Activated T-cell treated with anti-CD3 and anti-CD28 coated beads, Interleukin-2, amount 50 U/mL, for 48 hours (primary cell): Measurements from ENCODE around the gene MYMX.

ENCODE experiments used
- DNase-seq, 2 experiments: peaks; one replicate each; pipeline ENCODE4 v3.0.0-alpha.2; 2020

Gene MYMX

DNA sequence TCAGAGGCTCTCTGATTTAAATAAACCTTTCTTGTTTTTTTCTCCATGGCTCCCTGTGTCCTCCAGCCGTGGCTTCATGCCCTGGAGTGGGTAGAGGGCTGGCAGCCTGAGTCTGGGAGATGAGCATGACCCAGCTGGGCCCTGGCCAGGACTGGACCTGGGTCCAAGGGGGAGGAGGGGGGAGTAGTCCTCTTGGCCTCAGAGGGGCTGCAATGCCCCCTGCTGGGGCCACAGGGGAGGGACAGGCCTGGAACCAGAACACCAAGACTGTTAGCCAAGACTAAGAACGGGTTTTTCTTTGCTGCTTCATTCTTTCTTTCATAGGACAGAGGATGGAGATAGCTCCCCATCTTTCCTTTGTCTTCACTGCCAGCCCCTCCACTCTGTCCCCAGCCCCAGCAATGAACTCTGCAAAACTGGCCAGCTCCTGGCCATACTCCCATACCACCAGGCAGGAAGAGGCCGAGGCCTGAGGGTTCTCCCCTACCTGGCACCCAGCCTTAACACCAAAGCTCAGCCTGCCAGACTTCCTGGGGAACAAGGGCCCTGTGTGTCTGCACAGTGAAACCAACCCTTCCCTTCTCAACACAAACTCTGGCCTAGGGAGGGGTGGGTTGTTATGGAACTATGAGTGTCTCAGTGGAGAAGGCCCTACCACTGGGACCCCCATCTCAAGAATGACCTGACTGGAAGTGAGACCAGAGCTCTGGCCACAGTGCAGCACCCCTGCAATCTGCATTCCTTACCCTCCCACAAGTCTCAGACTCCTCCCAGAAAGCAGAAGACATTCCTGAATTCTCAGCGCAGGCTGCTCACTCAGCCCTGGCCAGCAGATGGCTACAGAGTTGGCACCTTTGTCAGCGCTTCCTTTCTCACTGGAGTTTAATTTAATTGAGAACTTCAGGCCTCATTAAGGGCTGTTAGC lies 17.6 kb downstream of the MYMX start:
- peak in 1 of 2 experiments; percentile 43 for DNase-seq

DNA sequence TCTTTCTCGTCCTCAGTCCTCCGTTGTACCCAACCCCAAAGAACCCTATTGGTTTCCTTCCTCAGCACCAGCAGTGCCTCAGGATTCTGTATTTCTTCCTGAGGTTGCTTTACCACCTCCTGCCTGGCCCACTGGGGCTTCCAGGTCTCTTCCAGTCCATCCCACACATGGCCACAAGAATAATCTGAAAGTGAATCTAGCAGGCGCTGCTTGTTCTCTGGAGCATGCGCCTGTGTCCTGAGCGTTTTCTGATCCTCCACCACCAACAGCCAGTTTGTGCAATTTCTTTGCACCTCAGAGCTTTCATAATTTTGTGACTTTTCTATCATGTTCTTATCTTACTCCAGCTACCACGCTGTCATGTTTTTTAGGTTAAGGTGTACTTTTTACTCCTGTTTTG lies 18.5 kb downstream of the MYMX start:
- DNase-seq, result no peak

DNA sequence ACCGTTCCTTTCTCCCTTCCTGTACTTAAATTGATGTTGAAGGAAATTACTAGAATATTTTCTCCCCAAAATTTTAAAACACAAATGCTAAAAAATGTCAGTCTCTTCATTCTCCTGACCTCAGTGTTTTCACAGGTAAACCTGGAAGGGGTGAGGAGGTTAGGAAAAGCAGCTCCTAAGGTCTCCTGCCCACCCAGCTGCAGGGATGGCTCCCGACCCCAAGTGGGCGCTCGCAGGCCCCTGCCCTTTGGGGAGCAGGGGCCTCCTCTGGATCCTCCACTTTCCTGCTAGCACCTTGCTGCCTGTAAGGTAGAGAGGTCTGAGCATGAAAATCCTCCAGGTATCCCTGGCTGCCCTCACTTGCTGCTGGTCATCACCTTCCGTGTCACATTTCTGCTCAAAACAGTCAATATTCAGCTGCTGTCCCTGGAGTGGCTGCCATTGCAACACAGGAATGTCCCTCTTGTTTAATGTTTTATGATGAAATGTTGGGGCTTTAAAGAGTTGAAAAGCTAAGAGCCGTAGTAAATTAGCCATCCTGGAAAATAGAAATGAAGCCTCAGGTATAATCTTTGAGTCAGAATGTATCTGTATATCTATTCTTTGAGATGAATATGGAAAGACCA lies 19.3 kb downstream of the MYMX start:
- DNase-seq, result no peak

DNA sequence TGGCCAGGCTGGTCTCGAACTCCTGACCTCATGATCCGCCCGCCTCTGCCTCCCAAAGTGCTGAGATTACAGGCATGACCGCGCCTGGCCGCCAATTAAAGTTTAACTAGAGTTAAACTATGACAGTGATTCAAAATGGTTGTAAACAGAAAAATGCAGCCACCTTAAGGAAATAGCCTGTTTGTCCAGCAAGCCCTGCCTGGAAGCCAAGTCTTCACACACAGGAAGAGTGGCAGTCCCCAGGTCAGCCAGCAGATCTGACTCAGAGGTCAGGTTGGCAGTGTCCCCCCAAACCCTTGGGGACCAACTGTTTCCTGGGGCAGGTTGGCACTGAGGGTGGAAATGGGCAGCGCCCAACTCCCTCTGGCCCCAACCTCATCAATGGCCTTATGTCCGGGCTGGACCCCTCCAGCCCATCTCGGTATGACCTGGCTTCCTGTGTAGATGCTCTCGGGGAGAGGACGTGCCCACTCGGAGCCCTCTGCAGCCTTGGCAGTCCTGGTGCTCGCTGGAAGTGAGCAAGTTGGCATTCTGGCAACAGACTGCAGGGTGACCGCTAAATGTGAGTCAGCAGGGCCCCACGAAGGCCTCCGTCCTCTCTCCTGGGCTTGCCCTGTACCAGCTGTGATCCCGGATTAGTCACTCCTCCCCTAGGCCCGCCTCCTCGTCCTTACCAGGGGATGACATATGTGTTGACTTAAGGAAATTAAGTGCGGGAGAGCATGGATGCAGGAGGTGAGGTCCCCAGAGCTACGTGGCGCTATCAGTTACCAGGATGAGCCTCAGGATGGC lies 20.5 kb downstream of the MYMX start:
- DNase-seq, result peak; percentile 83 to 84

DNA sequence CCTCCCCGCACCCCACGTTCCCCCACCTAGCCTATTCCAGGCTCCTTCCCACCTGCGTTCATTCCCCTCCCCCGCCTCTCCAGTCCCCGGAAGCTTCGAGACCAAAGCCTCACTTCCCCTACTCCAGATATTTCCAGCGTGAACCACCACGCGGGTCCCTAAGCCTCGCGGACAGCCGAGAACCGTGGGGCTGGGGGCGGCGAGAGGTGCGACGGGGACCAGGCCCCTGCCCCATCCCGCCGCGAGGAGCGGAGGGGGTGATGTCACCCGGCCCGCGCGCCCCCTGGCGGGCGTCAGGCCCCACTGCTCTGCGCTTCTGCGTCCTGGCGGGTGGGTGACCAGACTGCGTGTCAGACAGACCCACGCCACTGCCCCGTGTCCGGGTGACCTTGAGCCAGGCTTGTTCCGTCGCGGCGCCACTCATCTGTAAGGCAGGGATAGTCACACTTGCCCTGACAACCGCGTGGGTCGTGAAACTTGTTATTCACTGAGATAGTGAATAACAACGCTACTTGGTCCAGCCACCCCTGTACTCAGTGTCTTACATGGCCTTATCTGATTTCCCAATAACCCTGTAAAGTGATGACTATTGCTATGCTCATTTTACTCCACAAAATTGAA lies 21.2 kb downstream of the MYMX start:
- peak; percentile 88 to 89 for DNase-seq

DNA sequence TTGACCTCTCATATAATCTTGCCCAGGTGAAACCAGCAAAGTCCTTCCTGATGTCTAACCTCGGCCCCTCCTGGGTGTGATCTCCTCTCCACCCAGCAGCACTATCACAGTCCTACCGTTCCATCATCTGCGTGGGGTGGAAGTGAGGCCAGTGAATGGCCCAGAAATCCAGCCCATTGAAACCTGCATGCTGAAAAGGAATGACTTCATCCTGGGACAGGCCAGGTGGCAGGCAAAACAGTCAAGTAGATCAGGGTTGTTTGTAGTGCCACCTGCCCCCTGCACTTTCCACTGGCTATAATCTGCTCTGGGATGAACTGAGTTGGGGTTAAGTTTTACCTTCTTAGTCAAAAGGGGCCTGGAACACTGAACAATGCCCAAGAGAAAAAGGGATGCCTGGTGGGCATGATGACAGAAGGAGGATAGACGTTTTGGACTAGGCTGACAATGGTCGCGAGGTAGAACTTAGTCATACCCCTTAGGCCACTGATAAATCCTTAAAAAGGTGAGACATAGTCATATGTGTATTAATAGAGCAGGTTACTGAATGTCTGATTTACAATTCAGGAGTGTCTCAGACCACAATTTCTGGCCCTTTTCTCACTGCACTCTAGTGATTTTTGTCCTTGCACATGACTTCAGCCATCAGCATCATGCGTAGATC lies 22.1 kb downstream of the MYMX start:
- DNase-seq, result no peak

DNA sequence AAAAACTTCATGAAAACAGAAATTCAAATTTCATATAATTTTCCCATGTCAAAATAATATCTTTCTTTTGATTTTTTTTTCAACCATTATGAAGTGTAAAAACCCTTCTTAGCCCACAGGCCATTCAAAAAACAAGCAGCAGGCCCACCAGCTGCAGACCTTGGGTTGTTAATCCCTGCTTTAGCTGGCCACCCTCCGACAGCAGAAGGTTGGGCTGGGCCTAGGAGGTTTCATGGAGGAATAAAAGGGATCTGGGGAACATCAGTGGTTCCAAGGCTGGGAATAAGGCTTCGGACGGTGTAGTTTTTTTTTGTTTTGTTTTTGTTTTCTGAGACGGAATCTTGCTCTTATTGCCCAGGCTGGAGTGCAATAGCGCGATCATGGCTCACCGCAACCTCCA lies 26.6 kb downstream of the MYMX start:
- DNase-seq, result no peak

DNA sequence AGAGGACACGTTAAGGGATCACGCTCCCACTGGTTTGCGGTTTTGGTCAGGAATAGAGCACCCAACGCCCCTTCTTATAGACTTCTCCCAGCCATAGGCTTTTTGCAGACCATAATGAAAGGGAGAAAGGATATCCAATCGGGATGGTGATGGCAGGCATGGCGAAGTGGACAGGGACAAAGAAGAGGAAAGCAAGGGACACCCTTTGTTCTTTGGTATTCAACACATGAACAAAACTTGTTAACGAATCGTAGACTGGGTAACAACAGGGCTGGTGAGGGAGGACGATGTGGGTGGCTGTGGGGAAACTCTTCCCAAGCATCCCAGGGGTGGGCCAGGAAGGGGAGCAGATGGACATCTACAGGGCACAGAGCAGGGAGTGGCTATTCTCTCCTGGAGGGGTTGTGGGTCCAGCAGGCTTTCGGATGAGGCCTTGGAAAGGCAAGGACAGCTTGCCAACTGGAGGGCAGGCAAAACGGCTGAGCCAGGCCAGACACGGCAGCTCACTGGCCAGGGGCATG lies 28.7 kb downstream of the MYMX start:
- no peak for DNase-seq

DNA sequence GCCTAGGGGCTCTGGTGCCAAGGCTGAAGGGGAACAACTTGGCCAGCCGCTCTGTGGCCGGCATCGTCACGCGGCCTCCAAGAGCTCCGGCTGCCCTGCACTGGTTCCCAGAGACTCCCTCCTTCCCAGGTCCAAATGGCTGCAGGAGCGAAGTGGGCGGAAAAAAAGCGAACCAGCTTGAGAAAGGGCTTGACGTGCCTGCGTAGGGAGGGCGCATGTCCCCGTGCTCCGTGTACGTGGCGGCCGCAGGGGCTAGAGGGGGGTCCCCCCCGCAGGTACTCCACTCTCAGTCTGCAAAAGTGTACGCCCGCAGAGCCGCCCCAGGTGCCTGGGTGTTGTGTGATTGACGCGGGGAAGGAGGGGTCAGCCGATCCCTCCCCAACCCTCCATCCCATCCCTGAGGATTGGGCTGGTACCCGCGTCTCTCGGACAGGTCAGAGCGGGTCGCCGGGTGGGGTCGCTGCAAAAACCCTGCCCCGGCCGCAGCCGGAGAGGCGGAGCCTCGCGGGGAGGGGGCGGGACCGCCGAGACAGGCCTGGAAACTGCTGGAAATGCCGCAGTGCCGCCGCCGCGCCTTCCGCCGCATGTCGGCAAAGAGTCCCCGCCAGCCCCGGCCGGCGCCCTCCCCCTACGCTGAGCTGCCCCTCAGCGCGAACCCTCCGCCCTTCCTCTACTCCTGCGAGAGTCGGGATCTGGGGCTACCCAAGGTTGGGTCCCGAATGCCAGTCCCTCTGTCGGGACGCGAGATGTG lies 29.4 kb downstream of the MYMX start:
- DNase-seq, result peak; percentile 91 to 94

DNA sequence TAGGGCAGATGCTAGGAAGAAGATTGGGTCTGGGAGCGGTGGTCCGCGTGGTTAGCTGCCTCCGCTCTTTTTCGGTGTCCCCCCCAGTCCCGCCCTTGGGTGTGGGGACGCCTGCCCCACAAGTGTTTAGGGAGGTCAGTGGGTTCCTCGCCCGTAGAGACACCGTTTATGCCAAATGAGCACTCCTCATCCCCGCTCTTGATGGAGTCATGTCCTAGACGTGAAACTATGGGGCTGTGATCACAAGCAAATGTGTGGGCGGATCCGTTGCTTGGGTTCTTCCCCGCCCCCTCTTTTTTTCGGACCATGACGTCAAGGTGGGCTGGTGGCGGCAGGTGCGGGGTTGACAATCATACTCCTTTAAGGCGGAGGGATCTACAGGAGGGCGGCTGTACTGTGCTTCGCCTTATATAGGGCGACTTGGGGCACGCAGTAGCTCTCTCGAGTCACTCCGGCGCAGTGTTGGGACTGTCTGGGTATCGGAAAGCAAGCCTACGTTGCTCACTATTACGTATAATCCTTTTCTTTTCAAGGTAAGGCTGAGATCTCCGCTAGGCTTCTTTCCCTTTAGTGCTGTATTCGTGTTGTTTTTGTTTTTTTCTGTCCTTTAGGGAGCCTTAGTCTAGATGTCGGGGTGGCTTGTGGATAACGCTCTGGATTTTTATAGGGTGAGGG lies 30.1 kb downstream of the MYMX start, which contains the start of gene HSP90AB1:
HSP90AB1 (plus strand) TSS at position 439 of the 675 bp plus-strand sequence. CDS start 1,529 bp downstream, outside the sequence.
- peak; percentile 97 to 98 for DNase-seq

DNA sequence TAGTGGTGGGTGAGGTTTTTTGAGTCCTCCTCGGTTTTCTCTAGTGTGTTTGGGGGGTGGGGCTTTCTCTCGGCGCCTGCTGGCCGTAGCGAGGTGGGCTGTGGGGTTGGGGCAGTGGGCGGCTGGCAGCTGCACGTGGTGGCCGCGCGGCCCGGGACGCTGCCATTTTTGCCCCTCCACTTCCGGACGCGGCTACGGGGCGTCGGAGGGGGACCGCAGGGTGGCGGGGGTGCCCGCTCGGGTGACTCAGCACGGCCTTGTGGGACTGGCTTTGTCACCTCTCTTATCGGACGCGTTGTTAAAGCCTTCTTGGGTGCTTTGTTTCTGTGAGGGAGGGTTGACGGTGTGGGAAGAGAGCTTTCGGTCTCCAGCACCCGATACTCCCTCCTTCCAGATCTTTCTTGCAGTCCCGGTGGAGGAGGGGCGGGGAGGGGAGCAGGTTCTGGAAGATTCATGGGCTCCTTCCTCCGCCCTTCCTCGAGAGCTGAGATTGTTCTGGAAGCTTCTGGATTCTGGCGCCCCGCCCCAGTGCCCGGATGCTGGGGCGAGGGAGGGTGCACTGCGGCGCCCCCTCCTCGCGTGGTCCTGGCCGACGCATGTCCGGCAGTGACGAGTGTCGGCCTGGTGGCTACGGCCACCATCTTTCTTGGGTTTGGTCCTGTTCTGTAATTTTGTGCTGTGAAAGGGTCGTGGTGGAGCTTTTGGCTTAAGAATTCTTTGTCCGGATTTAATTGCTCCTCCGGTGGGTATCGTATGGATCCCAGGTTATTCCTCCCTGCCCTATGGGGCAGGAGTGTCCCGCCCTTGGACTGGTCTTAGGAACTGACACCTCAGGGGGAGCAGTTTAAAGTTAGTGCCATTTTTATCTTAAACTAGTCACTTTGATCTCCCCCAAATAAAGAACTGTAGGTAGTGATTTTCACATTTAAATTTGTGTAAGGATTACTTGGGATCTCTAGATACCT lies 30.9 kb downstream of the MYMX start:
- DNase-seq, result peak; percentile 87 to 90

DNA sequence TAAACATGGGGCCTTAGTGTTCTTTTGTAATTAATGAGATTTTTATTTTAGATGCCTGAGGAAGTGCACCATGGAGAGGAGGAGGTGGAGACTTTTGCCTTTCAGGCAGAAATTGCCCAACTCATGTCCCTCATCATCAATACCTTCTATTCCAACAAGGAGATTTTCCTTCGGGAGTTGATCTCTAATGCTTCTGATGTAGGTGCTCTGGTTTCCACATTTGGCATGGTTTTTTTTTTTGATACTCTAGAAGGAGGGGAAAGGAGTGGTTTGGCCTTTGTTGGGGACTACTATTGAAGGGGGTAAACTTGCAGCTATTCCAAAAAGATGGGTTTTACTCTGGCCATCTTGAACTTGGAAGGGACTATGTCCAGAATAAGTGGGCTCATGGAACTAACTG lies 31.9 kb downstream of the MYMX start:
- DNase-seq, result no peak

DNA sequence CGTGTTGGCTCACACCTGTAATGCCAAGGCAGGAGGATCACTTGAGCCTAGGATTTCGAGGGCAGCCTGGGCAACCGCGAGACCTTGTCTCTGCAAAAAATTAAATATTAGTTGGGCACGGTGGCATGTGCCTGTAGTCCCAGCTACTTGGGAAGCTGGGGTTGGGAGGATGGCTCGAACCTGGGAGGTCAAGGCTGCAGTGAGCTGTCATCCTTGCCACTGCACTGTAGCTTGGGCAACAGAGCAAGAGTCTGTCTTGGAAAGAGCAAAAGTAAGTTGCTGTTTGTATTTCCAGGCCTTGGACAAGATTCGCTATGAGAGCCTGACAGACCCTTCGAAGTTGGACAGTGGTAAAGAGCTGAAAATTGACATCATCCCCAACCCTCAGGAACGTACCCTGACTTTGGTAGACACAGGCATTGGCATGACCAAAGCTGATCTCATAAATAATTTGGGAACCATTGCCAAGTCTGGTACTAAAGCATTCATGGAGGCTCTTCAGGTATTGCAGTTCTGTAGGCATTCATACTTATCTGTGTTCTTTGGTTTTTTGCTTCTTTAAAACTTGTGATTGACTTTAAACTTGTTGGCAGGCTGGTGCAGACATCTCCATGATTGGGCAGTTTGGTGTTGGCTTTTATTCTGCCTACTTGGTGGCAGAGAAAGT lies 32.5 kb downstream of the MYMX start:
- no peak for DNase-seq

DNA sequence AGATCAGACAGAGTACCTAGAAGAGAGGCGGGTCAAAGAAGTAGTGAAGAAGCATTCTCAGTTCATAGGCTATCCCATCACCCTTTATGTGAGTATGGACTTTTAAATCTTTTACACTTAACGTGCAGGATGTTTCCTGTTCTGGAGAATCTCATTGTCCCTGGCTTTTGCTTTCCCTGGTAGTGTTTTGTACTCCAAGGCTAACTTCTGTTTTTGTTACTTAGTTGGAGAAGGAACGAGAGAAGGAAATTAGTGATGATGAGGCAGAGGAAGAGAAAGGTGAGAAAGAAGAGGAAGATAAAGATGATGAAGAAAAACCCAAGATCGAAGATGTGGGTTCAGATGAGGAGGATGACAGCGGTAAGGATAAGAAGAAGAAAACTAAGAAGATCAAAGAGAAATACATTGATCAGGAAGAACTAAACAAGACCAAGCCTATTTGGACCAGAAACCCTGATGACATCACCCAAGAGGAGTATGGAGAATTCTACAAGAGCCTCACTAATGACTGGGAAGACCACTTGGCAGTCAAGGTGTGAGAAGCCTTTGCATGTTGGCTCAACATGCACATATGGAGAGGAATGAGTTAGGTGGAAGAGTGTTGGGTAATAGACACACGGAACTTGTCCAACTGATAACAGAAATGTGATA lies 33.5 kb downstream of the MYMX start:
- DNase-seq, result no peak

DNA sequence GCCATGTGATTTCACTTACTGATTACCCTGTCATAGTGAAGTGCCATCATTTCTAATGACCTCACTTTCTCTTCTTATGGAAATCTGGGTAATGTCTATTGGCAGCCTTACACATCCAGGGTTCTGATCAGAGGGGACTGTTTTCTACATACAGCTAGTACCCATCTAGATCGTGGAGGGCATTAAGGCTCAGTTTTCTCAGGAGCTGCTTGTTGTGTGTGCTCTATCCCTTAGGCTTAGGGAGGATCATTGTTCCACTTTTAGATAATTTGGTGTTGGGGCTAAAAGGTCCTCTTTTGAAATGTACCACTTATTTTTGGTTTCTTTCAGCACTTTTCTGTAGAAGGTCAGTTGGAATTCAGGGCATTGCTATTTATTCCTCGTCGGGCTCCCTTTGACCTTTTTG lies 34.0 kb downstream of the MYMX start:
- DNase-seq, result no peak

DNA sequence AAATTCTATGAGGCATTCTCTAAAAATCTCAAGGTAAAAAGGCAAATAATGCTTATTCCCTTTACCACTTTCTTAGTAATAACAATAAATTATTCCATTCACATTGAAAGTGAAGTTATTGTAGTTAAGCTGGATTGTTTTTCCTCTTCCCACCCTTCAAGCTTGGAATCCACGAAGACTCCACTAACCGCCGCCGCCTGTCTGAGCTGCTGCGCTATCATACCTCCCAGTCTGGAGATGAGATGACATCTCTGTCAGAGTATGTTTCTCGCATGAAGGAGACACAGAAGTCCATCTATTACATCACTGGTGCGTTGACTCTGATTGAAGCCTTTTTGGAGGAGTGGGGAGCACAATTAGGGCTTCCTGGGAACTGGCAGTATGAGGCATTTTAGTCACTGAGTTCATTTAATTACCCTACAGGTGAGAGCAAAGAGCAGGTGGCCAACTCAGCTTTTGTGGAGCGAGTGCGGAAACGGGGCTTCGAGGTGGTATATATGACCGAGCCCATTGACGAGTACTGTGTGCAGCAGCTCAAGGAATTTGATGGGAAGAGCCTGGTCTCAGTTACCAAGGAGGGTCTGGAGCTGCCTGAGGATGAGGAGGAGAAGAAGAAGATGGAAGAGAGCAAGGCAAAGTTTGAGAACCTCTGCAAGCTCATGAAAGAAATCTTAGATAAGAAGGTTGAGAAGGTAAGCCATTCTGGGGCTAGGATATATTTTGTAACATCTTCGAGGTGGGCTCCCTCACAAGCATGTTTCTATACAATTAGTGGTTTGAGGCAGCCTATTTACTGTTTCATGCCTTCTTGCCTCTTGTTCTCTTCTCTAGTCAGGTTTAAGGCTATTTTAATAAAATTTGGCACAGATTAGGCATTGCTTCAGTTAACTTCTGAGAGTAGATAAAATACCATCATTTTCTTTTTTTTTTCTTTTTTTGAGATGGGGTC lies 35.1 kb downstream of the MYMX start:
- no peak for DNase-seq
